Liver (tissue), 9 donors: ENCODE data around the gene CCDC158. TPM values are rescaled to one million over a fixed set of nuclear protein-coding genes. Genes with fewer than 3 reads are reported as not detected.

Experiments used
- DNase-seq: peaks from one replicate; pipeline ENCODE4 v3.0.0-alpha.2; 2017; ENCODE audit warnings: low spot score
- H3K27ac ChIP-seq, 2 donors: one replicate each; pipeline ENCODE4 v1.7.0; 2013; ENCODE audit warnings: inconsistent platforms in 2 of 2, low read length in 2 of 2, control low read depth in 1 of 2, low read depth in 1 of 2, mild to moderate bottlenecking in 1 of 2
- H3K27me3 ChIP-seq, 4 donors: one replicate each; pipeline versions ENCODE4 v1.6.1 to v1.7.0; 2013; ENCODE audit warnings: low read length in 3 of 4, inconsistent platforms in 1 of 4, mild to moderate bottlenecking in 1 of 4, moderate library complexity in 1 of 4; ENCODE audit not compliant: control insufficient read depth in 4 of 4, insufficient read depth in 4 of 4
- H3K36me3 ChIP-seq, 4 donors: one replicate each; pipeline versions ENCODE4 v1.6.1 to v1.7.0; 2013; ENCODE audit warnings: low read length in 3 of 4, mild to moderate bottlenecking in 3 of 4, low read depth in 1 of 4, moderate library complexity in 1 of 4; ENCODE audit not compliant: control insufficient read depth in 4 of 4, insufficient read depth in 3 of 4
- H3K4me1 ChIP-seq, 4 donors: one replicate each; pipeline versions ENCODE4 v1.6.1 to v1.7.0; 2013; ENCODE audit warnings: low read length in 3 of 4, mild to moderate bottlenecking in 3 of 4, moderate library complexity in 1 of 4; ENCODE audit not compliant: control insufficient read depth in 4 of 4, insufficient read depth in 4 of 4
- H3K4me3 ChIP-seq, 3 donors: one replicate each; pipeline versions ENCODE4 v1.6.1 to v1.7.0; 2013; ENCODE audit warnings: low read length in 3 of 3, control low read depth in 1 of 3, low read depth in 1 of 3, mild to moderate bottlenecking in 1 of 3
- H3K9ac ChIP-seq, 2 donors: one replicate each; pipeline ENCODE4 v1.7.0; 2013; ENCODE audit warnings: low read length in 2 of 2, mild to moderate bottlenecking in 2 of 2, moderate library complexity in 2 of 2, control low read depth in 1 of 2, low read depth in 1 of 2
- H3K9me3 ChIP-seq, 4 donors: one replicate each; pipeline versions ENCODE4 v1.6.1 to v1.7.0; 2013; ENCODE audit warnings: low read length in 3 of 4; ENCODE audit not compliant: control insufficient read depth in 4 of 4
- CTCF ChIP-seq: fragments of 150-350 bp; IDR thresholded peaks from 2 replicates; pipeline ENCODE4 v1.5.1; 2017; ENCODE audit warnings: improper control_type of control experiment, low read depth, low read length; ENCODE audit not compliant: missing input control
- EGR1 ChIP-seq, 2 donors: IDR thresholded peaks; 2 replicates each; pipeline ENCODE4 v1.6.1; 2016 to 2018; ENCODE audit warnings: antibody characterized with exemption in 2 of 2, low read depth in 2 of 2
- FOXA1 ChIP-seq: IDR thresholded peaks from 2 replicates; pipeline ENCODE4 v1.6.1; 2016; ENCODE audit warnings: antibody characterized with exemption
- FOXA2 ChIP-seq: IDR thresholded peaks from 2 replicates; pipeline ENCODE4 v1.6.1; 2016; ENCODE audit warnings: antibody characterized with exemption
- HNF4A ChIP-seq, 2 donors: conservative IDR thresholded peaks; 2 replicates each; pipeline ENCODE4 v1.6.1; 2016; ENCODE audit warnings: antibody characterized with exemption in 2 of 2, mild to moderate bottlenecking in 2 of 2
- HNF4G ChIP-seq: IDR thresholded peaks from 2 replicates; pipeline ENCODE4 v1.6.1; 2016; ENCODE audit warnings: antibody characterized with exemption
- JUND ChIP-seq, 2 donors: IDR thresholded peaks; 2 replicates each; pipeline ENCODE4 v1.6.1; 2016; ENCODE audit warnings: antibody characterized with exemption in 2 of 2
- NR2F2 ChIP-seq: IDR thresholded peaks from 2 replicates; pipeline ENCODE4 v1.6.1; 2016; ENCODE audit warnings: antibody characterized with exemption
- RAD21 ChIP-seq, 2 donors: IDR thresholded peaks; 2 replicates each; pipeline ENCODE4 v1.6.1; 2016; ENCODE audit warnings: antibody characterized with exemption in 2 of 2, mild to moderate bottlenecking in 2 of 2
- REST ChIP-seq: IDR thresholded peaks from 2 replicates; pipeline ENCODE4 v1.6.1; 2016; ENCODE audit warnings: antibody characterized with exemption, mild to moderate bottlenecking
- RXRA ChIP-seq, 2 donors: IDR thresholded peaks; 2 replicates each; pipeline ENCODE4 v1.6.1; 2017 to 2018; ENCODE audit warnings: antibody characterized with exemption in 2 of 2, mild to moderate bottlenecking in 1 of 2
- SP1 ChIP-seq: IDR thresholded peaks from 2 replicates; pipeline ENCODE4 v1.6.1; 2018; ENCODE audit warnings: antibody characterized with exemption, mild to moderate bottlenecking
- TAF1 ChIP-seq: conservative IDR thresholded peaks from 2 replicates; pipeline ENCODE4 v1.6.1; 2016; ENCODE audit warnings: antibody characterized with exemption, mild to moderate bottlenecking
- YY1 ChIP-seq: IDR thresholded peaks from 2 replicates; pipeline ENCODE4 v1.6.1; 2016; ENCODE audit warnings: antibody characterized with exemption, mild to moderate bottlenecking
- ZBTB33 ChIP-seq: IDR thresholded peaks from 2 replicates; pipeline ENCODE4 v1.6.1; 2016; ENCODE audit warnings: antibody characterized with exemption
- WGBS: extraction: QIAGEN DNeasy Blood & Tissue Kit; methylation state at CpG from one replicate; pipeline ENCODE4 v1.1.7; 2013; 5-methylcytosine and 5-hydroxymethylcytosine counted together
- polyA plus RNA-seq, 2 donors: library from polyadenylated mRNA; stranded (reverse) in 1 of 2; unstranded in 1 of 2; fragments of 200-250 nt in 1 of 2; fragments of >200 nt in 1 of 2; fragmentation: Nextera tagmentation in 1 of 2; extraction: Ambion mirVana in 1 of 2; gene quantifications; one replicate each; pipeline versions ENCODE4 v1.2.1 to v1.2.3, GENCODE V29; 2013 to 2015
- total RNA-seq, 2 donors: library from RNA; depleted of rRNA; stranded (reverse); fragments of >200 nt; gene quantifications; one replicate each; pipeline ENCODE4 v1.2.3, GENCODE V29; 2014
- TF ChIP-seq, protein P1 (sequence below): IDR thresholded peaks from 2 replicates; pipeline ENCODE4 v1.6.1; 2016; ENCODE audit warnings: antibody characterized with exemption
- TF ChIP-seq, protein P2 (sequence below): IDR thresholded peaks from 2 replicates; pipeline ENCODE4 v1.6.1; 2016; ENCODE audit warnings: antibody characterized with exemption
- donor health status: healthy.
- donor health status: healthy.
- donor health status: healthy.
- donor health status: healthy.
- donor health status: healthy.

The CCDC158 gene
- total and polyA plus RNA-seq, 4 donors = 0.28 to 4.0 (median 1.1) TPM

DNA sequence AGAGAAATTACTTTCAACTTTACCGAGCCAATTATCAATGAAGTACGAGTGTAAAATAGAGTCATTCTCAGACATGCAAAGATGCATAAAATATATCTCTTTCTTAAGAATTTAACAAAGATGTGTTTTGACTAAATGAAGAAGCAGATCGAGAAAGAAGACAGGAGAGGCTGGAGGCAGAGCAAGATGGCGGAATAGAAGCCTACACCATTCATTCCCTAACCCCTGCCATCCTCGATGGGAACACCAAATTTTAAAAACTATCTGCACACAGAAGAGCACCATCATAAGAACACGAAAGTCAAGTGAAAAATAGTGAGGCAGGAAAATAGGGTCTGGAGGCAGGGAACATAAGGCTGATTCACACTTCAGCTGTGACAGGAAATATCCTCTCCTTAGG, 35.0 kb downstream of the CCDC158 start (continued):
- no peak for TF ChIP-seq ZBTB33
- TF ChIP-seq EGR1 (IDR thresholded peaks at IDR 0.05; ENCODE audit: low read depth in 2 of 2) = no peak
- TF ChIP-seq NR2F2 = no peak
- no peak for TF ChIP-seq RXRA (IDR thresholded peaks at IDR 0.05)
- no peak for TF ChIP-seq FOXA1
- no peak for TF ChIP-seq TAF1
- TF ChIP-seq, protein P1, sequence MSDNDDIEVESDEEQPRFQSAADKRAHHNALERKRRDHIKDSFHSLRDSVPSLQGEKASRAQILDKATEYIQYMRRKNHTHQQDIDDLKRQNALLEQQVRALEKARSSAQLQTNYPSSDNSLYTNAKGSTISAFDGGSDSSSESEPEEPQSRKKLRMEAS = no peak
- TF ChIP-seq FOXA2 = no peak
- TF ChIP-seq HNF4G = no peak

- Histone ChIP-seq H3K4me3 (no peak overlapping the region), H3K27me3 (no peaks in the 10 kb centered on the region), H3K9ac (no peak overlapping the region), H3K27ac (no peak overlapping the region), H3K4me1 (peaks cover 0 to 10% (median 4%) of the 10 kb centered on the region in 4 donors), H3K36me3 (no peaks in the 10 kb centered on the region), H3K9me3 (no peaks in the 10 kb centered on the region)
- DNase-seq = no peak
- 90% methylated on average over 4 of the region's 4 CpGs for WGBS
- TF ChIP-seq RXRA (IDR thresholded peaks at IDR 0.05) = no peak
- TF ChIP-seq, protein P1 = no peak
- no peak for TF ChIP-seq CTCF
Observed at GRCh38 chr4:76384052-76384451, 36.9 kb downstream of the CCDC158 start.

GRCh38 chr4:76383001-76383400, 37.9 kb downstream of the CCDC158 start:
- WGBS = 73% methylated on average over 2 of the region's 2 CpGs
- Histone ChIP-seq H3K9me3 (no peaks in the 10 kb centered on the region), H3K27ac (no peak overlapping the region), H3K36me3 (no peaks in the 10 kb centered on the region), H3K27me3 (no peaks in the 10 kb centered on the region), H3K4me1 (peaks cover 0 to 12% (median 5%) of the 10 kb centered on the region in 4 donors), H3K9ac (no peak overlapping the region), H3K4me3 (no peak overlapping the region)
- DNase-seq = no peak
- TF ChIP-seq YY1 (no peak), EGR1 (IDR thresholded peaks at IDR 0.05; ENCODE audit: low read depth in 2 of 2) (no peak), RAD21 (IDR thresholded peaks at IDR 0.05) (no peak), NR2F2 (no peak), REST (no peak), SP1 (no peak), HNF4G (no peak), JUND (IDR thresholded peaks at IDR 0.05) (no peak), CTCF (no peak), HNF4A (conservative IDR thresholded peaks at IDR 0.05) (no peak), ZBTB33 (no peak), FOXA1 (no peak), FOXA2 (no peak)
- TF ChIP-seq, protein P1 = no peak
- TF ChIP-seq, protein P2, sequence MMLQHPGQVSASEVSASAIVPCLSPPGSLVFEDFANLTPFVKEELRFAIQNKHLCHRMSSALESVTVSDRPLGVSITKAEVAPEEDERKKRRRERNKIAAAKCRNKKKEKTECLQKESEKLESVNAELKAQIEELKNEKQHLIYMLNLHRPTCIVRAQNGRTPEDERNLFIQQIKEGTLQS = no peak
